ENCODE data around the gene GLCE.

The GLCE gene

GRCh38 chr15:69185706-69186105 is 25.3 kb downstream of the GLCE start:
- TF ChIP-seq ZNF274 (IDR thresholded peaks at IDR 0.05; ENCODE audit: low read depth, low read length): no peak
- no peak overlapping the region for H3K4me3 ChIP-seq (ENCODE audit: low read length)

GRCh38 chr15:69189157-69189556 is 28.7 kb downstream of the GLCE start:
- no peak for TF ChIP-seq ZNF274 (IDR thresholded peaks at IDR 0.05; ENCODE audit: low read depth, low read length)
- H3K4me3 ChIP-seq (ENCODE audit: low read length): no peak overlapping the region

- TF ChIP-seq ZNF274 (IDR thresholded peaks at IDR 0.05; ENCODE audit: low read depth, low read length): no peak
- H3K4me3 ChIP-seq (ENCODE audit: low read length): no peak overlapping the region
Measured at GRCh38 chr15:69190091-69190490, 29.7 kb downstream of the GLCE start.

- no peak overlapping the region for H3K4me3 ChIP-seq (ENCODE audit: low read length)
- TF ChIP-seq ZNF274 (IDR thresholded peaks at IDR 0.05; ENCODE audit: low read depth, low read length): no peak
Measured at GRCh38 chr15:69190504-69190903, 30.1 kb downstream of the GLCE start.

GRCh38 chr15:69194025-69194827 is 33.8 kb downstream of the GLCE start:
- no peak overlapping the region for H3K4me3 ChIP-seq (ENCODE audit: low read length)
- no peak for TF ChIP-seq ZNF274 (IDR thresholded peaks at IDR 0.05; ENCODE audit: low read depth, low read length)

GRCh38 chr15:69194854-69195253 is 34.4 kb downstream of the GLCE start:
- H3K4me3 ChIP-seq (ENCODE audit: low read length): no peak overlapping the region
- TF ChIP-seq ZNF274 (IDR thresholded peaks at IDR 0.05; ENCODE audit: low read depth, low read length): no peak

- no peak for TF ChIP-seq ZNF274 (IDR thresholded peaks at IDR 0.05; ENCODE audit: low read depth, low read length)
- no peak overlapping the region for H3K4me3 ChIP-seq (ENCODE audit: low read length)
Measured at GRCh38 chr15:69200832-69201745, 40.7 kb downstream of the GLCE start.

- TF ChIP-seq ZNF274 (IDR thresholded peaks at IDR 0.05; ENCODE audit: low read depth, low read length): no peak
- no peak overlapping the region for H3K4me3 ChIP-seq (ENCODE audit: low read length)
Measured at GRCh38 chr15:69206079-69206478, 45.6 kb downstream of the GLCE start.

GRCh38 chr15:69209661-69210060 is 49.2 kb downstream of the GLCE start:
- no peak for TF ChIP-seq ZNF274 (IDR thresholded peaks at IDR 0.05; ENCODE audit: low read depth, low read length)
- H3K4me3 ChIP-seq (ENCODE audit: low read length): no peak overlapping the region

- H3K4me3 ChIP-seq (ENCODE audit: low read length): no peak overlapping the region
- TF ChIP-seq ZNF274 (IDR thresholded peaks at IDR 0.05; ENCODE audit: low read depth, low read length): no peak
Measured at GRCh38 chr15:69210574-69210973, 50.1 kb downstream of the GLCE start.

GRCh38 chr15:69213786-69214185 is 53.4 kb downstream of the GLCE start:
- H3K4me3 ChIP-seq (ENCODE audit: low read length): no peak overlapping the region
- TF ChIP-seq ZNF274 (IDR thresholded peaks at IDR 0.05; ENCODE audit: low read depth, low read length): no peak

- no peak overlapping the region for H3K4me3 ChIP-seq (ENCODE audit: low read length)
- TF ChIP-seq ZNF274 (IDR thresholded peaks at IDR 0.05; ENCODE audit: low read depth, low read length): no peak
Measured at GRCh38 chr15:69215314-69216035, 55.0 kb downstream of the GLCE start.

GRCh38 chr15:69217381-69217780 is 56.9 kb downstream of the GLCE start:
- no peak overlapping the region for H3K4me3 ChIP-seq (ENCODE audit: low read length)
- TF ChIP-seq ZNF274 (IDR thresholded peaks at IDR 0.05; ENCODE audit: low read depth, low read length): no peak

GRCh38 chr15:69219690-69220089 is 59.3 kb downstream of the GLCE start:
- TF ChIP-seq ZNF274 (IDR thresholded peaks at IDR 0.05; ENCODE audit: low read depth, low read length): no peak
- no peak overlapping the region for H3K4me3 ChIP-seq (ENCODE audit: low read length)
